Tibial nerve (tissue), 4 donors: ENCODE results near the gene CCDC91. TPM values are rescaled to one million over a fixed set of nuclear protein-coding genes. Genes with fewer than 3 reads are reported as not detected.
"Not testable (repeated sequence)": the region's sequence is repeated elsewhere in the genome, so short reads cannot be mapped to it uniquely, and the experiment has no call there.

Experiments used
- DNase-seq, 2 donors: peaks; one replicate each; pipeline ENCODE4 v3.0.0-alpha.2; 2019; ENCODE audit warnings: low spot score in 2 of 2
- H3K27ac ChIP-seq, 4 donors: fragments of 200-600 bp; sonication (generic) in 3 of 4; one replicate each; pipeline ENCODE4 v1.5.1; 2017 to 2019; ENCODE audit warnings: mild to moderate bottlenecking in 1 of 4
- H3K27me3 ChIP-seq, 2 donors: fragments of 200-600 bp; sonication (generic) in 1 of 2; one replicate each; pipeline versions ENCODE4 v1.5.1 to v1.6.0; 2017 to 2019
- H3K36me3 ChIP-seq, 3 donors: fragments of 200-600 bp; sonication (generic); one replicate each; pipeline ENCODE4 v1.5.1; 2018 to 2019
- H3K4me1 ChIP-seq, 4 donors: fragments of 200-600 bp; sonication (generic) in 3 of 4; one replicate each; pipeline ENCODE4 v1.5.1; 2017 to 2019
- H3K4me3 ChIP-seq, 4 donors: fragments of 200-600 bp; sonication (generic) in 3 of 4; one replicate each; pipeline ENCODE4 v1.5.1; 2017 to 2019; ENCODE audit warnings: mild to moderate bottlenecking in 1 of 4, moderate library complexity in 1 of 4
- H3K9me3 ChIP-seq, 4 donors: fragments of 200-600 bp; sonication (generic) in 3 of 4; one replicate each; pipeline ENCODE4 v1.5.1; 2017 to 2019
- EP300 ChIP-seq, 2 donors: sonication (generic); formaldehyde crosslinking; IDR thresholded peaks; one replicate each; pipeline ENCODE4 v1.6.1; 2017; ENCODE audit warnings: antibody characterized with exemption in 2 of 2, mild to moderate bottlenecking in 1 of 2
- POLR2A ChIP-seq, 2 donors: fragments of 450-650 bp; IDR thresholded peaks; one replicate each; pipeline ENCODE4 v1.6.1; 2017; ENCODE audit warnings: antibody characterized with exemption in 2 of 2, mild to moderate bottlenecking in 2 of 2, moderate library complexity in 2 of 2
- WGBS, 2 donors: methylation state at CpG; one replicate each; pipeline ENCODE4 v1.1.5; 2018; 5-methylcytosine and 5-hydroxymethylcytosine counted together
- total RNA-seq, 4 donors: library from RNA; depleted of rRNA; stranded (reverse); fragments of >200 nt; gene quantifications; one replicate each; pipeline ENCODE4 v1.1.0, GENCODE V29; 2016
- TF ChIP-seq, protein P1 (sequence below), 5 experiments: fragments of 200-600 bp in 3 of 5; fragments of 450-650 bp in 2 of 5; sonication (generic) in 3 of 5; IDR thresholded peaks; one replicate each; pipeline ENCODE4 v1.5.1; 2016 to 2019; ENCODE audit warnings: antibody characterized with exemption in 5 of 5, mild to moderate bottlenecking in 3 of 5, moderate library complexity in 2 of 5

Gene CCDC91
- total RNA-seq, 4 donors from 2014 or later, result 39.0 to 76.5 (median 44.0) TPM

DNA sequence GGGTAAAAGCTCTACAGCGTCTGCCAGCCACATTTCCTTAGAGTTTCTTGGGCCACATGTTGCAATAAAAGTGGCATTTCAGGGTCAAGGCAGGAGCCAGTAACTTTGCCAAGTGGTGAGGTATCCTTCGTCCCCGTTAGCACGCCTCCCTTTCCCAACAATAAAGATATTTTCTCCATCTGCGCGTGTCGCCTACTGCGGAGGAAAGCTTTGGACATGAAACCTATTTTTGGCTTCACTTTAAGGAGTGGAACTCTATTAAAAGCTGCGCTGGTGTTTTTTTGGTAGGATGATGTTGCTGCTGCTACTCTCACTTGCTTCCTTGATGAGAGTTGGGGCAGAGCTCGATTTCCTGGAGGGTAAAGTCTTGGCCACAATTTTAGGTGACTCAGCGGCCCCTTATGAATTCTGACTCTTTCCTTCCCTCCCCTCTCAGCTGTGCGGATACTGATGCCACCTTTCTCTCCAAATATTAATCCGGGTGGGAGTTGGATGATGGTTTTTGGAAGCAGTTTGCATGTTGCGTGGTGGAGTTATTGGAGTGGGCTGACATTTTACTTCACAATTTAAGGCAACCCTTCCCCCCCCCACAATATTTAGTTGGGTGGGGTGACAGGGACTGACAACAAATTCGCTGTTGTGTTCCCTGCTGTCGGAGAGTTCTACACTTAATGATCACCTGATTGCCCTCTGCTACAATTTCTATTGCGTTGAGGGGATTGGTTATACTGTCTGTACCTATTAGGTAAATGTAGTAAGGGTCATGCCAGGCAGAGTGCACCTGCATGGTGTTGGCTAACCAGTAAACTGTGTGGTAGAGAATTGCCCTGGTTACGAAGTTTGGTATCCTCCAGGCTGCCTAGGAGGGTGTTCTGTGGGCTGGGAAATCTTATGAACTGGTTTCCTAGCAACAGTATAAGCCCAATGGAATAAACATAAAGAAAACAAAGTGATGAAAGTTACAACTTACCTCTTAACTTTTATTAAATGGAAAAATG is 1.1 kb downstream of the CCDC91 start:
- peak in 1 of 2 donors; percentile 8 for DNase-seq

DNA sequence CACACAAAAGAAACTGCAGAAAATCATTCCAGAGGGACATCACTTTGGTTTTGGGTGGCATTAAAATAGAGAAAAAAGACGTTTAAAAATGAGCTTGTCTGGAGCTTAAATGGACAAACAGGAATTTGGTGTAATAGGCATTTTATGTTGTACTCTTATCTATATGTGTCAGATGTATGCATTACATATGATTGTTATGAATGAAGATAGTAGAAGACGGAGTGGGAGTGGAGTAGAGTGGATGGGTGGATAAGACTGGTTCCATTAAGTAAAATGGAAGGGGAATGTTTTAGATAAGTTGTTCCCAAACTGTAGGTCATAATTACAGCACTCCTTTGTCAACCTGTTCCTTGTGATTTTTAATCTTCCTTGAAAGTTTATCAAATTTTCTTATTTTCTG is 1.9 kb downstream of the CCDC91 start:
- Histone ChIP-seq H3K4me1 (peaks cover 0 to 12% (median 6%) of the 10 kb centered on the region in 4 donors), H3K27me3 (no peaks in the 10 kb centered on the region), H3K4me3 (no peak overlapping the region), H3K9me3 (peaks cover 0 to 6% (median 0%) of the 10 kb centered on the region in 4 donors), H3K27ac (peak overlapping the region in 2 of 4 donors; percentile 96 to 97), H3K36me3 (peaks cover 0 to 9% (median 0%) of the 10 kb centered on the region in 3 donors)
- WGBS, 2 donors, result 52 to 53% methylated on average over 2 of the region's 2 CpGs
- TF ChIP-seq POLR2A (IDR thresholded peaks at IDR 0.05) (no peak), EP300 (IDR thresholded peaks at IDR 0.05) (no peak)
- TF ChIP-seq, protein P1, sequence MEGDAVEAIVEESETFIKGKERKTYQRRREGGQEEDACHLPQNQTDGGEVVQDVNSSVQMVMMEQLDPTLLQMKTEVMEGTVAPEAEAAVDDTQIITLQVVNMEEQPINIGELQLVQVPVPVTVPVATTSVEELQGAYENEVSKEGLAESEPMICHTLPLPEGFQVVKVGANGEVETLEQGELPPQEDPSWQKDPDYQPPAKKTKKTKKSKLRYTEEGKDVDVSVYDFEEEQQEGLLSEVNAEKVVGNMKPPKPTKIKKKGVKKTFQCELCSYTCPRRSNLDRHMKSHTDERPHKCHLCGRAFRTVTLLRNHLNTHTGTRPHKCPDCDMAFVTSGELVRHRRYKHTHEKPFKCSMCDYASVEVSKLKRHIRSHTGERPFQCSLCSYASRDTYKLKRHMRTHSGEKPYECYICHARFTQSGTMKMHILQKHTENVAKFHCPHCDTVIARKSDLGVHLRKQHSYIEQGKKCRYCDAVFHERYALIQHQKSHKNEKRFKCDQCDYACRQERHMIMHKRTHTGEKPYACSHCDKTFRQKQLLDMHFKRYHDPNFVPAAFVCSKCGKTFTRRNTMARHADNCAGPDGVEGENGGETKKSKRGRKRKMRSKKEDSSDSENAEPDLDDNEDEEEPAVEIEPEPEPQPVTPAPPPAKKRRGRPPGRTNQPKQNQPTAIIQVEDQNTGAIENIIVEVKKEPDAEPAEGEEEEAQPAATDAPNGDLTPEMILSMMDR (IDR thresholded peaks at IDR 0.05), result no peak
- DNase-seq, result no peak

More for the DNA sequence above, 1.1 kb downstream of the CCDC91 start:
- 22 to 23% methylated on average over 16 to 18 of the region's 18 CpGs for WGBS, 2 donors
- Histone ChIP-seq H3K9me3 (peaks cover 0 to 6% (median 0%) of the 10 kb centered on the region in 4 donors), H3K4me3 (peak overlapping the region; percentile 77 to 83 (median 79)), H3K27ac (peak overlapping the region; percentile 92 to 97 (median 96)), H3K36me3 (peaks cover 0 to 9% (median 0%) of the 10 kb centered on the region in 3 donors), H3K4me1 (peaks cover 0 to 12% (median 6%) of the 10 kb centered on the region in 4 donors), H3K27me3 (no peaks in the 10 kb centered on the region)
- TF ChIP-seq EP300 (IDR thresholded peaks at IDR 0.05) (peak in 1 of 2 donors; percentile 4), POLR2A (IDR thresholded peaks at IDR 0.05) (no peak)

DNA sequence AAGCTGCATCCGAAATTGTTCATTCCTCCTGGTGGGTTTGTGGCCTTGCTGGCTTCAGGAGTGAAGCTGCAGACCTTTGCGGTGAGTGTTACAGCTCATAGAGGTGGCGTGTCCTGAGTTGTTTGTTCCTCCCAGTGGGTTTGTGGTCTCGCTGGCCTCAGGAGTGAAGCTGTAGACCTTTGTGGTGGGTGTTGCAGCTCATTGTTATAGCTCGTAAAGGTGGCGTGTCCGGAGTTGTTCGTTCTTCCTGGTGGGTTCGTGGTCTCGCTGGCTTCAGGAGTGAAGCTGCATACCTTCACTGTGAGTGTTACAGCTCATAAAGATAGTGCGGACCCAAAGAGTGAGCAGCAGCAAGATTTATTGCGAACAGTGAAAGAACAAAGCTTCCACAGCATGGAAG is 4.4 kb downstream of the CCDC91 start:
- 94 to 95% methylated on average over 12 of the region's 12 CpGs for WGBS, 2 donors
- not testable (repeated sequence) for DNase-seq, H3K4me3 ChIP-seq, H3K27ac ChIP-seq, H3K27me3 ChIP-seq, H3K4me1 ChIP-seq, H3K9me3 ChIP-seq
- peaks cover 0 to 18% (median 0%) of the 10 kb centered on the region in 3 donors for H3K36me3 ChIP-seq

DNA sequence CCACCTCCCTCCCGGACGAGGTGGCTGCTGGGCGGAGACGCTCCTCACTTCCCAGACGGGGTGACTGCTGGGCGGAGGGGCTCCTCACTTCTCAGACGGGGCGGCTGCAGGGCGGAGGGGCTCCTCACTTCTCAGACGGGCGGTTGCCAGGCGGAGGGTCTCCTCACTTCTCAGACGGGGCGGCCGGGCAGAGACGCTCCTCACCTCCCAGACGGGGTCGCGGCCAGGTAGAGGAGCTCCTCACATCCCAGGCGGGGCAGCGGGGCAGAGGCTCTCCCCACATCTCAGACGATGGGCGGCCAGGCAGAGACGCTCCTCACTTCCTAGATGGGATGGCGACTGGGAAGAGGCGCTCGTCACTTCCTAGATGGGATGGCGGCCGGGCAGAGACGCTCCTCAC is 10.9 kb downstream of the CCDC91 start:
- not testable (repeated sequence) for H3K4me3 ChIP-seq, H3K36me3 ChIP-seq, H3K4me1 ChIP-seq, H3K27ac ChIP-seq, DNase-seq, H3K27me3 ChIP-seq, H3K9me3 ChIP-seq
- 97 to 100% methylated on average over 5 to 27 of the region's 30 CpGs for WGBS, 2 donors

DNA sequence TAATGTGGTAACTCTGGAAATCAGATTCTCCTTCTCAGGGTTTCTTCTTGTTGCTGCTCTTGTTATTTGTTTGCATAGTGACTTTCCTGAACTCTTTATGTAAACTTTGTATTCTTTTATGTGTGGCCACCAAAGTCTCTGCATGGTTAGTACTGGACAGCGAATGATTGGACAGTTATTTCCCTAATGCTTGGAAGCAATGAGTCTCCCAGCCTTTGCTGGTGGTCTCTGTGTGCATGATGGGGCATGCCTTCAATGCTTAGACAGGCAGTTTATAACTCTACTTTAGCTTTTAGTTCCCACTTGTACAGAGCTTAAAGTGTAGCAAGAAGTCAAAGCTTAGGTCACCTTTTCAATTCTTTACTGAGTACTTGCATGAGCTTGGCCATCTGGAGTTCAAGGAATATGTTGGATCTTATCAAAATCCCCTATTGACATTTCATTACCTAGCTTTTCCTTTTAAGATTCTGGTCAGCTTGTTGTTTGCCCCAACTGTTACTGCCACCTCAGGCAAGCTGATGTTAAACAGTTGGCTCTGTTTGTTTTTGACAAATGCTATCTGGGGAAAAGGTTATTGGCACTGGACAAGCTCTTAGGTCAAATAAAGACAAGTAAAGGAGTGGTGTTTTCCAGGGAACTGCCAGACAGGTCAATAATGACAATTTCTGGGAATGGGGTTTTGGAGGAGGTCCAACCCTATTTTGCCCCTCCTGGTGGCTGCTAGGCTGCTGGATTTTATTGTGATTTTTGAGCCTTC is 12.3 kb downstream of the CCDC91 start:
- WGBS, 2 donors, result 95 to 100% methylated on average over 1 of the region's 1 CpG
- Histone ChIP-seq H3K36me3 (peaks cover 0 to 8% (median 0%) of the 10 kb centered on the region in 3 donors), H3K4me3 (no peak overlapping the region), H3K27me3 (no peaks in the 10 kb centered on the region), H3K4me1 (no peaks in the 10 kb centered on the region), H3K27ac (no peak overlapping the region), H3K9me3 (no peaks in the 10 kb centered on the region)
- DNase-seq, result no peak
- TF ChIP-seq EP300 (IDR thresholded peaks at IDR 0.05) (no peak), POLR2A (IDR thresholded peaks at IDR 0.05) (no peak)
- TF ChIP-seq, protein P1 (IDR thresholded peaks at IDR 0.05), result no peak

DNA sequence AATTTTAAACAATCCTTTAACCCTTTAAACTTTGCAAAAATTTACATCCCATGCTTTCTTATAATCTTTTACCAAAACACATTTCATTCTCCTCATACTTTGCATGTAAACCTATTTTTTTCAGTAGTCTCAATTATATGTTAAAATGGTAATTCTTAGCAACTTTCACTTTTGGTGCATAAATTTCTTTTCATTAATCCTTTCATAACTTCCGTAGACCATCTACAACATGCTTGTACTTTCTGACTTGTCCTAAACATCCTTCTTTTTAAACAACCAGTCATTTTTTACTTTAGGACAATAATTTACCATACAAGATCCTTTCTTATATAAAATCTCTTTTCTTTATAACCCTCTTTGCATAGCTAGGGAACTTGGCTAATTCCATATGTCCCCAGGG is 19.5 kb downstream of the CCDC91 start:
- 94 to 100% methylated on average over 1 of the region's 1 CpG for WGBS, 2 donors
- no peak overlapping the region for H3K27ac ChIP-seq
- peaks cover 0 to 12% (median 0%) of the 10 kb centered on the region in 4 donors for H3K4me1 ChIP-seq
- TF ChIP-seq POLR2A (IDR thresholded peaks at IDR 0.05), result no peak
- TF ChIP-seq, protein P1 (IDR thresholded peaks at IDR 0.05), result no peak
- no peak for TF ChIP-seq EP300 (IDR thresholded peaks at IDR 0.05)
- no peak for DNase-seq
- H3K27me3 ChIP-seq, result no peaks in the 10 kb centered on the region
- H3K36me3 ChIP-seq, result no peaks in the 10 kb centered on the region
- H3K9me3 ChIP-seq, result peaks cover 0 to 5% (median 0%) of the 10 kb centered on the region in 4 donors
- H3K4me3 ChIP-seq, result no peak overlapping the region
